Stromal cell of bone marrow (primary cell): ENCODE results near the gene TPCN2.

Experiments used
- DNase-seq: peaks from one replicate; pipeline ENCODE4 v3.0.0-alpha.2; 2012; ENCODE audit warnings: low read depth

Gene TPCN2

GRCh38 chr11:69094915-69095290 lies 46.2 kb downstream of the TPCN2 start:
- no peak for DNase-seq

DNA sequence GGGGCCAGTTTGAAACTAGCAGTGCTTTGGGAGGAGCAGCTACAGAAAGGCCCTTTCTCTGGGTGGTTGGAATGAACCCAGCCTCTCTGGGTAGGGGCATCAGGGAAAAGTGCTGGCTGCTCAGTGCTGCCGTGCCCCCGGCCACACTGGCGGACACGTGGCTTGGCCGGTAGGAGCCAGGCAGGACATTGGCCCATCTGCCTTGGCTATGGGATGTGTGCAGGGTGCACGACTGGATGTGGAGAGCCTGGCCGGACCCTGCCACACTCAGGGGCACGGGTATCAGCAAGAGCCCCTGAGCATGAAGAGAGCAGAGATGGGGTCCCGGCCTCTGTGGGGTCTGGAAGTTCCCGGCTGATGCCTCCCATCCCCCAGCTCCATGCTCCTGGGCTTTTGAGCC lies 46.6 kb downstream of the TPCN2 start:
- DNase-seq, result no peak

DNA sequence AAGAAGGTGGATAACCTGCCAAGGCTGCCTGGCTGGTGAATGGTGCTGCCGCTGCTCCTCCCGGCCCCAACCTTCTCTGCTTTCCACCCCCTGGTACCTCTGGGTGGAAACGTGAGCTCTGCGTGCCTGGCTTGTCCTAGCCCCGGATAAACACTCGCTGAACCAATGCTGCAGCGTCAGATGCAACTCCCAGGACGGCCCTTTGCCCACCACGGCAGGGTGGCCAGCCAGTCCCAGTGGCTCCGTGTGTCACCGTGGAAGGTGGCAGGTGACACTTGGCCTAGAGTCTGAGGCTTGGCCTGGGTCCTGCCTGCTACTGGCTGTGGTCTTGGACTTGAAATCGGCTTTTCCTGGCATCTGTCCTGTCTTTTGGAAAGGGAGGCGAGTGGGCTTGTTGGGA lies 47.7 kb downstream of the TPCN2 start:
- no peak for DNase-seq

DNA sequence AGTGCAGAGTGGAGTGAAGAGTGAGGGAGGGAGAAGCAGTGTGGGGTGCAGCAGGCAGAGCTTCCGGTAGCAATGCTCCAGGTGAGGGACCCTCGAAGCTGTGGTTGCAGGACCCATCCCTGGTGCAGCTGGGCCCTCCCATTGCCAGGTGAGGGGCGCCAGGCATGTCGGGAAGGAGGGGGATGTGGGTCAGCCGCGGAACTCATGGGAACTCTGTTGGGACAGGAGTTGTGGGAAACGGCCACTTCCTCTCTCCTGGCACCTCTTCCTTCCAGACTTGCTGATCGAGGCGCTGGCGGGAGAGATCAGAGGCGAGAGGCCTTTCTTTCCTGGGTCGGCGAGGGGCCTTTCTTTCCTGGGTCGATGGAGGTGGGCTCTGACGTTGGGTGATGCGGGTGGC lies 48.5 kb downstream of the TPCN2 start:
- DNase-seq, result no peak

GRCh38 chr11:69099180-69099579 lies 50.4 kb downstream of the TPCN2 start:
- DNase-seq, result no peak

DNA sequence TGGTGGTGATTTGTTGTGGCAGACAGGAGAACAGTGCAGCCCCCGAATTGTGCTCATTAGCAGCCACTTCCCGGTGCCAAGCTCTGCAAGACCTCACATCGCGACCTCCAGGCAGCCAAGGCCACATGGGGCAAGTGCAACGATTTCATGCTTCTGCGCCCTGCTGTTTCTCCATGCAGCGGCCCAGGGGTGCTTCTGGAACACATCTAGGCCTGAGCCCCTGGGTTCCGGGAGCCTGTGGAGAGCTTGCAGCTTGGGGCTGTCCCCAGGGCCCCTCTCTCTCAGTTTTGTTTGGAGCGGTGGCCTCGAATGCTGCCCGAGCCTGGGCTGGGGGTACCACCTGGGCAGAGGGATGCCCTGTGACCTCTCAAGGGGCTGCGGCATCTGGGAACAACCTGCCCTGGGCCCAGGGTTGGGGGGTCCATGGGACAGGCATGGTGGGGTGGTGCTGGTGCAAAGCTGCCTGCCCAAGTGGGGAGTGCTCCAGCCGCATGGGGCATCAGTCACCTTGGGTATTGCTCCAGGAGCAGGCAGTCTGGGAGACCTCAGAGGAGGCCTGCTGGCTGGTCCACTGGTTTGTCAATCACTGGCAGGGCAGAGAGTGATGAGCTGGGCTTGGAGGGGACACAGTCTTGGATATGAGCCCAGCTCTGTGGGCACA lies 51.9 kb downstream of the TPCN2 start:
- no peak for DNase-seq

DNA sequence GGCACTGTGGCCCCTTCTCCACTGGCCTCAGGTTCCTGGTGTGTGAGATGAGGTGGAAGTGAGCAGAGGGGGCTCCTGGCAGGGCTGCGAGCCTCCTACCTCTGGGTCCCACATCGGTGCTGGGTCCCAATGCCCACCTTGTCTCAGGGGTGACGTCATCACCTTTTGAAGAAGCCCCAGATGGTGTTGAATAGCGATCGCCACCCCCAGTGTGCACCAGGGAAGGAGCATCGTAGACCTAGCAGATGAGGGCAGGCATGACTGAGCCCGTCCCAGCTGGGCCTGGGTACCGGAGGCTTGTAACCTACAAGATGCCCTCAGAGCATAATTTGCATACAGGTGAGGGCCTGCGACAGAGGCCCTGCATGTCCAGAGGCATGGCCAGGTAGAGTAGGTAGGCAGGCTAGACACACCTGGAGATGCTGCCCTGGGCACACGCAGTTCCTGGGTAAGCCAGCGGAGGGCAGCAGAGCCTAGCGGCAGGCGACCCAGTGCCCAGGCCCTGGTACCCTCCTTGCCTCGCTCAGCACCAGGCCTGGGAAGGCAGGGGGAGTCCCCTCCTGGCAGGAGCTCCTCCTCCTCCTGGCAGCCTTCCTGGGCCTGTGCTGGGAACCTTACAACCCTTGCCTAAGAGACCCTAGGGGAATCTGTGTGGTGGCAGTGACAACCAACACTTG lies 52.5 kb downstream of the TPCN2 start:
- DNase-seq, result peak; percentile 50

GRCh38 chr11:69101792-69102695 lies 53.3 kb downstream of the TPCN2 start:
- no peak for DNase-seq

DNA sequence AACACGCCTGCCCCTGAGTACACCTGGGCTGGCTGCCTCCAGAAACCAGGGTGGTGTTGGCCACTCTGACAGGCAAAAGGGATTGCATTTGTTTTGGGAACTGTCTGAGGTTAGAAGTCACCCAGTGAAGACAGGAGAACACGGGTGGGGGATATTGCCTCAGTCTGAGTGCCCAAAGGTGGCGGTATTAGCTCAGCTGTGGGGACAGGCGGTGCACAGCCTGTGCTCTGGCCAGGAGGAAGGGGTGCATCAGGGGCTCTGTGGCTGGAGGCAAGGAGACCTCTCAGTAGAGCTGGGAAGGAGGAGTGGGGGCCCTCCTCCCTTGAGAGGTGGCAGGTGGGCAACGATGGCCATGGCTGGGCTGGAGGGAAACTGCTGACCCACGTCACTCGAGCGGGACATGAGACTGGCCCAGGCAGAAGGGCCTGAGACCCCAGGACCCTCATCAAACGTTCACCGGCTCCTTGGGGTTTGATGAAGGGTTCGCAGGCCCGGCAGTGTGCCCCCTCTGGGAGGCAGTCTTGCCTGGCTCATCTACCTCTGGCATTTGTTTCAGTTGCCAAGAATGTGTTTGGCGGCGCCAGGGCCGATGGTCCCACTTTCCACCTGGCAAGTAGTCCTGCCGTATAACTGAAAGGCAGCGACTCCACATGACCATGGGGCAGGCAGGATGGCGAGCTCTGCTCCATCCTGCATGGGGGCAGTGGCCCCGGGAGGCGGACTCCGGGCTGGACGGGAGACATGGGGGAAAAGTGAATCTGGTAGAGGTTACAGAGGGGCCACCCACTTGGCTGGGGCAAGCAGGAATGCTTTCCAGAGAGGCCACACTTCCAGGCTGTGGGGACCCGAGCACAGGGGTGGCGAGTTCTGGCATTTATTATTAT lies 54.2 kb downstream of the TPCN2 start:
- no peak for DNase-seq

DNA sequence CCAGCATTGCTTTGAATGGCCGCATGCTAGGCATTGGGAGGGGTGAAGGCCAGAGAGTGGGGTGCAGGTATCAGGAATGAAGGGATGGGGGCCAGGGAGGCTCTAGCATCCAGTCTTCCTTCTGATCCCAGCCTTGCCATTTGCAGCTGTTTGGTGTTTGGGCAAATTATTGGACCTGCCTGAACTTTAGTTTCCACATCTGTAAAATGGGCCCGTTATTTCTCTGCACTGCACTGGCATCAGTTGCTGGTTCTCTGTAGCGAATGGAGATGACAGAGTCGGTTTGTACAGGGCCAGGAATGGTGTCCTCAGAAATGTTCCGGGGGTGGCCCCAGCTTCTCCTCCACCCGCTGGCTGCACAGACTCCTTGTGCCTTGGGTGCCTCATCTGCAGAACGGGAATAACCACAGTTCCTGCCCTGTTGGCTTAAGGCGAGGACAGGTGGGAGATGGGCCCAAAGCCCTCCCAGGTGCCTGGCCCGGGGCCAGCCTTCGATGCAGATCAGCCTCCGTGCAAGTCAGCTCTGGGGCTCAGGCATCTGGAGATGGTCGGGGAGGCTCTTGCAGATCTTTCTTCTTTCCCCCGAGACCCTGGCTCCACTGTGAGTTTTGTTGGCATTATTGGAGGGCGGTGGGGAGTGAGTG lies 55.6 kb downstream of the TPCN2 start:
- DNase-seq, result no peak

GRCh38 chr11:69104856-69105395 lies 56.2 kb downstream of the TPCN2 start:
- no peak for DNase-seq

DNA sequence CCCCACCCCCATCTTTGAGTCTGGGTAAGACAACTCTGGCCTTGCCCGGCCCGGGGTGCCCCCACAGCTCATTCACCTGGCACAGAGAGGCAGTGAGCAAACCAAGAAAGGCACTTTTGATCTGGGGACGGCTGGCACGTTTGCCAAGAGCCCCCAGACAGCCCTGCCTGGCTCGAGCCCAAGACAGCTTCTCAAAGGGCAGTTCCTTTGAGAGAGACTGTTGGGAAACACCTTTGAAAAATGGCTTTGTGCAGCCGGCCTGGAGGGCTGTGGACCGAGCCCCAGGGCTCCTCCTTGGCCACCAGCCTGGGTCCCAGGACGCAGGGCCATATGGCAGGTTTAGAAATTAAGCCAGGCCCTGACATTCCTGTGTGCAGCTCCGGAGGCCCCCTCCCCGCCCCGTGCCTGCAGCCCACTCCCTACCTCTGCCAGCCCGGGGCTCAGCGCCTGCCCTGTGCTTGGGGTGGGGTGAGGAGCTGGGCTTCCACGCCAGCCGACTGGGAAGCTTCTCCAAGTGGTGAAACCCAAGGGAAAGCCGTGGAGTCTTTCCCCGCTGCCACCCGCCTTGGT lies 56.8 kb downstream of the TPCN2 start:
- no peak for DNase-seq

DNA sequence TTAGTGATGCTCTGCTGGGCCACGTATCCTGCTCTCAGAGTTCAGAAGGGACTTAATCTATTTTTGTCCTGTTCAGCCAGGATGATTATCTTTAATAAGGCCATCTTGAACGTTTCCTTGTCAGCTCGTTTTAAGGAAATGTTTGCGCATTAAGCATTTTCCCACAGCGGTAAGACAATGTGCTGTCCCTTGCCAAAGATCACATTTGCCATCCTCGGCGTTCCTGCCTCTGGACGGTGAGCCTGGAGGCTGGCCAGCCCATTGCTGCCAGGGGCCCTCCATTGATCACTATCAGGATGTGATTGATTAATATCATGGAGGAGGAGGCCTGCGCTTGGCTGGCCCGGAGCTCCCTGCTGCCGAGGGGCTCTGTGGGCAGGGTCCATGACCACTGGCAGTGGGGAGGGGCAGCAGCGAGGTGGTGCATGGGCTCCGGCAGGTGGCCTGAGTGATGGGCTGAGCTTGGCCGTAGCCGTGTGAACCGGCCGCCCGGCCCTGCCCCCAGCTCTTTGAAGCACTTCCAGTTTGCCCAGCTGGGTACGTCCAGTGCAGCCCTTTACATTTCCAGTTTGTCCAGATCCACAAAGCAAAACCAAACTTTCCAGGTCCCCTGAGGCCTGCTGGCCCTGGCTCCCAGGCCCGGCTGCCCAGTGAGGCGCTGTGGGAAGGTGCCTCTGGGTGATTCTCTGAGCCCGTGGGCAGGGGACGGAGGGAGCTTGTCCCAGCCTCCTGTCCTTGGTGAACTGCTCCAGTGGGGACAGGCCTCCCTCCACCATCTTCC lies 57.5 kb downstream of the TPCN2 start:
- DNase-seq, result no peak

- DNase-seq, result no peak
These were observed 58.7 kb downstream of the TPCN2 start for GRCh38 chr11:69107413-69107812.

DNA sequence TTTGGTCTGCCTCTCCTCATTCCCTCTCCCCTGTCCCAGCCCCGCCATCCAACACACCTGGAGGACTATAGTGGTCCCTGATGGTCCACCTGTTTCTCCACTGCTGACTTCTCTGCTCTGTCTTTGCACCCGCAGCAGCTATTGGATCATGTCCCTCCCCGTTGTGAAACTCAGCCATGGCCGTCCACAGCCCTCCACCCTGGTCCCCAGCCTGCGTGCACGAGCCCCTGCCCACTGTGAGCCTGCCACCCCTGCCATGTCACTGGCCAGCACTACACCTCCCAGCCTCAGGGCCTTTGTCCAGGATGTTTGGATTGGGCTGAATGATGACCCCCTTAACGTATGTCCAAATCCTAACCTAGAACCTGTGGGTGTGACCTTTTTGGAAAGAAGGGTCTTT lies 59.3 kb downstream of the TPCN2 start:
- DNase-seq, result no peak

GRCh38 chr11:69108559-69108958 lies 59.8 kb downstream of the TPCN2 start:
- no peak for DNase-seq

DNA sequence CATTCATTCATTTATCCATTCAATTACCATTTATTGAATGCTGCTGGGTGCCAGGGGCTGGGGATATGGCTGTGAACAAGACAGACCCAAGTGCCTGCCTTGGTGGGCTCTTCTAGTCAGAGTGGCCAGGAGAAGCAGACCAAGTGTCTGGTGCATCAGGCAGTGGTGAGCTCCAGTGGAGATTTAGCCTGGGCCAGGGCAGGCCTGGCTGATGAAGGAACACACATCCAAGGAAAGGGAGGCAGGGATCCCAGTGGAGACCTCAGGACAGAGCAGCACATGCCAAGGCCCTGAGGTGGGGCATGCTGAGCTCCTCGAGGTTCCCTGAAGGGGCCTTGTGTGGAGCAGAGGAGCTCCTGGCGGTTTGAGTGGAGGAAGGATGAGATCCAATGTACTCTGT lies 60.4 kb downstream of the TPCN2 start:
- no peak for DNase-seq

DNA sequence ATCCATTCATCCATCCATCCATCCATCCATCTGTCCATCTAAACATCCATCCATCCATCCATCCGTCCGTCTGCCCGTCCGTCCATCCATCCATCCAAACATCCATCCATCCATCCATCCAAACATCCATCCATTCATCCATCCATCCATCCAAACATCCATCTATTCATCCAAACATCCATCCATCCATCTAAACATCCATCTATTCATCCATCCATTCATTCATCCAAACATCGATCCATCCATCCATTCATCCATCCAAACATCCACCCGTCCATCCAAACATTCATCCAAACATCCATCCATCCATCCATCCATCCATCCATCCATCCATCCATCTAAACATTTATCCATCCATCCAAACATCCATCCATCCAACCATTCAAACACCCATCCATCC lies 61.7 kb downstream of the TPCN2 start:
- no peak for DNase-seq

DNA sequence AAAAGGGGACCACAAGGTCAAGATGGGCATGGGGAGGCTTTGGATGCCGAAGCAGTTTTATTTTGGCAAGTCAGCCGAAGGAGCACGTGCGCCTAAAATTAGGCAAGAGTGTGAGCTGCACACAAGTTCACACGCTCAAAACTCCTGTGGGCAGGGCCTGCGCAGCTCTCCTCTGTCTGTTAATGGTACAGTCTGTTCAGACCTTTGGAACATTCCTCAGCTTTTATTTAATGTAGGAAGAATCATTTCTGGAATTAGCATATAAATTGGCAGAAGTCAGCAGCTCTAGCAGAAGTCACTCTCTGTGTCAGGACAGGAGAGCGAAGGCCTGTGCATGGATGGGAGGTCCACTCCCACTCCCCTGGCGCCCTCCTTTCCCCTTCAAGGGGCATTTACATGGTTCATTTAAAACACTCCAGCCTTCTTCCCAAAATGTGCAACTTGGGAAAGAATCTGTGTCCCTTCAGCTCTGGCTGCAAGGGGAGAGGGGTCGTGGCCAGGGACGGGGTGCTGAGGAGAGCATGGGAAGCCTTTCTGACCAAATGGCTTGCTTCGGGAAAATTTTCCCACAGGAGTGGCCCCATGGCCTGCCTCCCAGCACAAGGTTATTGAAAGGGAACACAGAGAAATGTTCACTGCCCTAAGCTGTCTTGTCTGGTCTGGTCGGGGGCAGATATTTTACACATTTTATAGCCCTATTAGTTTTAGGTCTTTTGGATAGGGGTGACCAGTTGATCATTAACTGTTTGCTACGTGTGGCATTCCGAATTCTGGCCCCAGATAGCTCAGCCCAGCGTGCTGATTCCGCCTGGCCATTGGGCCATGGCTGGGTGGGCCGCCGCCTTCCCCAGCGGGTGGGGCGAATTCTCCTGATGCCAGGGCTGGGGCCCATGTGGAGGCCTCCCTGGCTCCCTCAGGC lies 63.2 kb downstream of the TPCN2 start:
- no peak for DNase-seq
